ENCODE results near the gene ARPIN. TPM values are rescaled to one million over a fixed set of nuclear protein-coding genes. Genes with fewer than 3 reads are reported as not detected.

ARPIN gene
- total and polyA plus RNA-seq, 9 of the 15 experiments (the other 6 are each of a cell fraction or from before 2014, with no cell fraction given), result not detected

- FAIRE-seq, result no peak
- TF ChIP-seq GTF2F1 (IDR thresholded peaks at IDR 0.05; ENCODE audit: low read depth, low read length) (no peak), PKNOX1 (IDR thresholded peaks at IDR 0.05) (peak; percentile 33; the same call in 1 of the 2 replicates), MNT (conservative IDR thresholded peaks at IDR 0.05) (no peak), ZNF551 (CRISPR knock-in tag; IDR thresholded peaks at IDR 0.05) (no peak), FOS (IDR thresholded peaks at IDR 0.05; ENCODE audit: extremely low read depth, insufficient read length) (no peak), ZKSCAN8 (CRISPR knock-in tag; IDR thresholded peaks at IDR 0.05) (no peak), ZNF589 (CRISPR knock-in tag; IDR thresholded peaks at IDR 0.05; ENCODE audit: low read depth) (no peak), ELF1 (tag; IDR thresholded peaks at IDR 0.05) (no peak), ZBTB1 (CRISPR knock-in tag; IDR thresholded peaks at IDR 0.05; ENCODE audit: borderline replicate concordance, low read depth) (no peak), ADNP (tag; IDR thresholded peaks at IDR 0.05) (no peak), NFXL1 (CRISPR knock-in tag; IDR thresholded peaks at IDR 0.05) (no peak), MEIS2 (IDR thresholded peaks at IDR 0.05; ENCODE audit: partially characterized antibody) (peak; percentile 81), SAFB2 (IDR thresholded peaks at IDR 0.05; ENCODE audit: borderline replicate concordance, low read depth, low read length, severe bottlenecking) (no peak), TCF3 (CRISPR knock-in tag; IDR thresholded peaks at IDR 0.05) (peak; percentile 18; the same call in 1 of the 2 replicates), CTBP1 (IDR thresholded peaks at IDR 0.05; ENCODE audit: borderline replicate concordance) (0 out of 2 replicates have a peak, but pooled peaks have one; percentile 14), NR4A1 (CRISPR knock-in tag; IDR thresholded peaks at IDR 0.05) (no peak), NR4A1 (tag; IDR thresholded peaks at IDR 0.05) (no peak), ZNF766 (CRISPR knock-in tag; conservative IDR thresholded peaks at IDR 0.05) (no peak), EHMT2 (IDR thresholded peaks at IDR 0.05) (no peak)
Measured at GRCh38 chr15:89947385-89947784, 34.6 kb upstream of the ARPIN start.

More at GRCh38 chr15:89947385-89947784, 34.6 kb upstream of the ARPIN start:
- peak overlapping the region; percentile 91 for H2AFZ ChIP-seq (ENCODE audit: low read depth, low read length)
- no peak overlapping the region for H3K9ac ChIP-seq (ENCODE audit: insufficient read depth in 1 of 2, low read depth in 2 of 2, low read length in 2 of 2)
- H4K20me1 ChIP-seq (replicated peaks; ENCODE audit: control insufficient read depth, insufficient read depth, low read length), result no peaks in the 10 kb centered on the region
- ChIA-PET CTCF (ENCODE audit: low intra/inter-chr PET ratio) (no interaction called here), POLR2A (interaction anchor here (0.7 to 1.1 kb wide), 3 partner anchors 11 to 313 kb away, joined by 3 read pairs; no protein-coding TSS in a partner anchor)
- in situ Hi-C loops (cut with MboI) (no loop called here), intact Hi-C loops (cut with micrococcal nuclease) (no loop called here)
- peak overlapping the region; percentile 58; the same call in 1 of the 3 replicates for H3K27ac ChIP-seq (ENCODE audit: extremely low read depth, low read depth, low read length)
- no TSS peak for BruUV-seq (replicated peaks)
- H3K4me1 ChIP-seq (replicated peaks in 1 of 2; ENCODE audit: control insufficient read depth in 2 of 2, insufficient read depth in 2 of 2, low read length in 2 of 2), result peaks cover 0 to 14% of the 10 kb centered on the region in 2 experiments; a peak in 3 of 5 replicates
- peak overlapping the region; percentile 36 for H3K4me2 ChIP-seq (ENCODE audit: insufficient read depth, low read length)
- DNase-seq (ENCODE audit: extremely low read depth in 1 of 4, low spot score in 3 of 4), result no peak
- H3K4me3 ChIP-seq, result no peak overlapping the region
- no peaks in the 10 kb centered on the region for H3K36me3 ChIP-seq (ENCODE audit: control insufficient read depth, insufficient read depth, low read length)
- 8% methylated on average over 3 of the region's 3 CpGs for WGBS (ENCODE audit: insufficient coverage, low coverage, missing lambda C conversion rate)
- no peaks in the 10 kb centered on the region for H3K27me3 ChIP-seq (ENCODE audit: control insufficient read depth in 2 of 2, insufficient read depth in 2 of 2, low read length in 2 of 2)
- H3K9me3 ChIP-seq (replicated peaks; ENCODE audit: control insufficient read depth, insufficient read depth, low read depth, low read length), result no peaks in the 10 kb centered on the region
- ATAC-seq, result peak; percentile 61
- H3K9me1 ChIP-seq (ENCODE audit: control insufficient read depth, insufficient read depth, low read length), result no peaks in the 10 kb centered on the region
- H3K79me2 ChIP-seq (ENCODE audit: control insufficient read depth, insufficient read depth, low read length), result no peaks in the 10 kb centered on the region
